CD14-positive monocyte (primary cell): ENCODE measurements around the gene ZDHHC24. TPM values are rescaled to one million over a fixed set of nuclear protein-coding genes. Genes with fewer than 3 reads are reported as not detected.

Experiments
- DNase-seq, 3 donors: peaks; one replicate each; pipeline ENCODE4 v3.0.0-alpha.2; 2011 to 2022
- H2AFZ ChIP-seq: 2 replicates; pipeline ENCODE4 v1.6.0; 2012; ENCODE audit warnings: mild to moderate bottlenecking, low read depth, low read length, inconsistent platforms; ENCODE audit not compliant: insufficient read depth, poor library complexity, severe bottlenecking
- H3K27ac ChIP-seq, 2 donors: 1 replicate in 1 of 2; 2 replicates in 1 of 2; pipeline ENCODE4 v1.5.1; 2012 to 2013; ENCODE audit warnings: low read length in 2 of 2, control low read depth in 1 of 2, inconsistent platforms in 1 of 2, low read depth in 1 of 2, mild to moderate bottlenecking in 1 of 2
- H3K27me3 ChIP-seq, 2 donors: one replicate each; pipeline versions ENCODE4 v1.6.0 to v1.6.1; 2011 to 2013; ENCODE audit warnings: low read length in 2 of 2; ENCODE audit not compliant: control insufficient read depth in 2 of 2, insufficient read depth in 2 of 2
- H3K36me3 ChIP-seq, 2 donors: replicated peaks in 1 of 2; 1 replicate in 1 of 2; 2 replicates in 1 of 2; pipeline versions ENCODE4 v1.5.1 to v1.6.1; 2012 to 2013; ENCODE audit warnings: low read length in 2 of 2, control low read depth in 1 of 2, inconsistent platforms in 1 of 2, mild to moderate bottlenecking in 1 of 2; ENCODE audit not compliant: insufficient read depth in 2 of 2, control insufficient read depth in 1 of 2
- H3K4me1 ChIP-seq, 2 donors: 1 replicate in 1 of 2; 2 replicates in 1 of 2; pipeline versions ENCODE4 v1.5.1 to v1.6.1; 2012 to 2013; ENCODE audit warnings: low read length in 2 of 2, control low read depth in 1 of 2, inconsistent platforms in 1 of 2, mild to moderate bottlenecking in 1 of 2, moderate library complexity in 1 of 2; ENCODE audit not compliant: insufficient read depth in 2 of 2, control insufficient read depth in 1 of 2
- H3K4me2 ChIP-seq: replicated peaks from 2 replicates; pipeline ENCODE3; 2012; ENCODE audit warnings: low read length, moderate library complexity, mild to moderate bottlenecking; ENCODE audit not compliant: poor library complexity, severe bottlenecking; ENCODE audit errors: extremely low read depth
- H3K4me3 ChIP-seq, 3 experiments: fragments of 200-600 bp in 1 of 3; sonication (generic) in 1 of 3; replicated peaks in 1 of 3; 1 replicate in 2 of 3; 2 replicates in 1 of 3; pipeline ENCODE4 v1.5.1; 2011 to 2013; ENCODE audit warnings: low read length in 3 of 3, mild to moderate bottlenecking in 3 of 3, control low read depth in 2 of 3, low read depth in 2 of 3, inconsistent platforms in 1 of 3, moderate library complexity in 1 of 3
- H3K79me2 ChIP-seq: 2 replicates; pipeline ENCODE4 v1.6.0; 2012; ENCODE audit warnings: mild to moderate bottlenecking, control low read depth, inconsistent platforms, low read length, moderate library complexity; ENCODE audit not compliant: insufficient read depth
- H3K9ac ChIP-seq: 2 replicates; pipeline ENCODE4 v1.6.0; 2017; ENCODE audit warnings: low read length, mild to moderate bottlenecking; ENCODE audit not compliant: insufficient read depth, poor library complexity, severe bottlenecking
- H3K9me3 ChIP-seq, 2 donors: replicated peaks in 1 of 2; 1 replicate in 1 of 2; 2 replicates in 1 of 2; pipeline versions ENCODE4 v1.5.1 to v1.6.1; 2012 to 2013; ENCODE audit warnings: low read length in 2 of 2, control low read depth in 1 of 2; ENCODE audit not compliant: control insufficient read depth in 1 of 2, insufficient read depth in 1 of 2
- H4K20me1 ChIP-seq: 2 replicates; pipeline ENCODE4 v1.6.0; 2012; ENCODE audit warnings: mild to moderate bottlenecking, low read length, control low read depth, moderate library complexity; ENCODE audit not compliant: insufficient read depth
- H3K27ac Mint-ChIP-seq, 7 donors: one replicate each; pipeline ENCODE4 v1.8.0; 2020; ENCODE audit warnings: mild to moderate bottlenecking in 7 of 7, mixed read lengths in 7 of 7, moderate library complexity in 6 of 7, inconsistent platforms in 2 of 7
- H3K27me3 Mint-ChIP-seq, 3 donors: one replicate each; pipeline ENCODE4 v1.8.0; 2021 to 2022; ENCODE audit warnings: low read depth in 3 of 3, mild to moderate bottlenecking in 3 of 3, mixed read lengths in 3 of 3, moderate library complexity in 3 of 3, inconsistent platforms in 1 of 3
- H3K36me3 Mint-ChIP-seq, 2 donors: one replicate each; pipeline ENCODE4 v1.8.0; 2020; ENCODE audit warnings: mixed read lengths in 2 of 2, inconsistent platforms in 1 of 2, mild to moderate bottlenecking in 1 of 2
- H3K4me1 Mint-ChIP-seq: one replicate; pipeline ENCODE4 v1.8.0; 2020; ENCODE audit warnings: mild to moderate bottlenecking, mixed read lengths
- H3K4me3 Mint-ChIP-seq, 2 donors: one replicate each; pipeline ENCODE4 v1.8.0; 2020; ENCODE audit warnings: mild to moderate bottlenecking in 2 of 2, mixed read lengths in 2 of 2, moderate library complexity in 1 of 2
- H3K9me3 Mint-ChIP-seq, 7 donors: one replicate each; pipeline ENCODE4 v1.8.0; 2020 to 2022; ENCODE audit warnings: mixed read lengths in 7 of 7, mild to moderate bottlenecking in 6 of 7, moderate library complexity in 6 of 7, inconsistent platforms in 2 of 7
- WGBS: methylation state at CpG from one replicate; pipeline ENCODE4 v1.1.5; 2013; ENCODE audit warnings: missing lambda C conversion rate; ENCODE audit not compliant: insufficient coverage; 5-methylcytosine and 5-hydroxymethylcytosine counted together
- intact Hi-C, 2 donors: fragments of 100-400 bp; cut with micrococcal nuclease; formaldehyde crosslinking; loops; one replicate each; pipeline versions ENCODE4 v1.15.0 to v1.15.1; 2023
- polyA plus RNA-seq, 3 donors: library from polyadenylated mRNA; depleted of rRNA in 1 of 3; unstranded in 2 of 3; stranded (reverse) in 1 of 3; fragments of 300-500 nt in 2 of 3; fragments of >200 nt in 1 of 3; fragmentation: Illumina TruSeq in 2 of 3; gene quantifications; 1 replicate in 2 of 3; 2 replicates in 1 of 3; pipeline ENCODE4 v1.2.3, GENCODE V29; 2012 to 2021
- TF ChIP-seq, protein P1 (sequence below): fragments of 200-600 bp; IDR thresholded peaks from one replicate; pipeline ENCODE4 v1.8.0; 2022; ENCODE audit warnings: antibody characterized with exemption, mild to moderate bottlenecking

ZDHHC24 gene
- polyA plus RNA-seq, 3 donors = 10.9 to 14.0 (median 11.9) TPM

- Mint-ChIP-seq H3K27me3 (peaks cover 0 to 3% (median 0%) of the 10 kb centered on the region in 3 donors), H3K36me3 (peaks cover 42 to 64% of the 10 kb centered on the region in 2 donors), H3K27ac (no peak overlapping the region), H3K4me1 (peaks cover 8% of the 10 kb centered on the region), H3K9me3 (no peaks in the 10 kb centered on the region), H3K4me3 (no peak overlapping the region)
- Histone ChIP-seq H3K9ac (no peak overlapping the region), H3K36me3 (peaks cover 9 to 49% of the 10 kb centered on the region in 2 donors), H3K27ac (no peak overlapping the region), H3K4me1 (peaks cover 2 to 3% of the 10 kb centered on the region in 2 donors), H3K4me2 (no peak overlapping the region), H2AFZ (no peak overlapping the region), H3K79me2 (no peaks in the 10 kb centered on the region), H3K27me3 (no peaks in the 10 kb centered on the region), H3K4me3 (no peak overlapping the region), H3K9me3 (no peaks in the 10 kb centered on the region), H4K20me1 (peaks cover 19% of the 10 kb centered on the region)
- 93% methylated on average over 4 of the region's 11 CpGs for WGBS
- TF ChIP-seq, protein P1, sequence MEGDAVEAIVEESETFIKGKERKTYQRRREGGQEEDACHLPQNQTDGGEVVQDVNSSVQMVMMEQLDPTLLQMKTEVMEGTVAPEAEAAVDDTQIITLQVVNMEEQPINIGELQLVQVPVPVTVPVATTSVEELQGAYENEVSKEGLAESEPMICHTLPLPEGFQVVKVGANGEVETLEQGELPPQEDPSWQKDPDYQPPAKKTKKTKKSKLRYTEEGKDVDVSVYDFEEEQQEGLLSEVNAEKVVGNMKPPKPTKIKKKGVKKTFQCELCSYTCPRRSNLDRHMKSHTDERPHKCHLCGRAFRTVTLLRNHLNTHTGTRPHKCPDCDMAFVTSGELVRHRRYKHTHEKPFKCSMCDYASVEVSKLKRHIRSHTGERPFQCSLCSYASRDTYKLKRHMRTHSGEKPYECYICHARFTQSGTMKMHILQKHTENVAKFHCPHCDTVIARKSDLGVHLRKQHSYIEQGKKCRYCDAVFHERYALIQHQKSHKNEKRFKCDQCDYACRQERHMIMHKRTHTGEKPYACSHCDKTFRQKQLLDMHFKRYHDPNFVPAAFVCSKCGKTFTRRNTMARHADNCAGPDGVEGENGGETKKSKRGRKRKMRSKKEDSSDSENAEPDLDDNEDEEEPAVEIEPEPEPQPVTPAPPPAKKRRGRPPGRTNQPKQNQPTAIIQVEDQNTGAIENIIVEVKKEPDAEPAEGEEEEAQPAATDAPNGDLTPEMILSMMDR = no peak
- no peak for DNase-seq
- intact Hi-C loops = no loop called here
These were observed 72.7 kb downstream of the ZDHHC24 start for GRCh38 chr11:66473167-66473566.

DNA sequence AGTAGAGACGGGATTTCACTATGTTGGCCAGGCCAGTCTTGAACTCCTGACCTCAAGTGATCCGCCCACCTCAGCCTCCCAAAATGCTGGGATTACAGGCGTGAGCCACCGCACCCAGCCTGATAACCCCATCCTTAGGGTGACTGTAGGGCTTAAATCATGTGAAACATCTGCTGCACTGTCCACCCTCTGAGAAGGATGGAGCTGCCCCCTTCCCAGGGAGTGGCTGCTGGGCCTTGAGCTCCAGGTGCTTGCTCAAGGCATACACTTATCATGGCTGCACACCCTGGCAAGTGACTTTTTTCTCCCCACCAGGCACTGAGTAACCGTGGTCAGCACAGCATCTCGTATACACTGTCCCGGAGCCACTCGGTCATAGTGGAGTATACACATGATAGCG, 73.8 kb downstream of the ZDHHC24 start:
- H3K9me3 Mint-ChIP-seq = no peaks in the 10 kb centered on the region
- WGBS = 95% methylated on average over 5 of the region's 9 CpGs

More for the DNA sequence above, 73.8 kb downstream of the ZDHHC24 start:
- Mint-ChIP-seq H3K4me3 (no peak overlapping the region), H3K27me3 (peaks cover 0 to 3% (median 0%) of the 10 kb centered on the region in 3 donors), H3K4me1 (peaks cover 17% of the 10 kb centered on the region), H3K36me3 (peaks cover 42 to 65% of the 10 kb centered on the region in 2 donors), H3K27ac (no peak overlapping the region)
- no peaks in the 10 kb centered on the region for H3K79me2 ChIP-seq
- DNase-seq = no peak
- intact Hi-C loops = no loop called here
- H3K4me1 ChIP-seq = peaks cover 12 to 14% of the 10 kb centered on the region in 2 donors
- H4K20me1 ChIP-seq = peaks cover 27% of the 10 kb centered on the region
- peaks cover 9 to 49% of the 10 kb centered on the region in 2 donors for H3K36me3 ChIP-seq
- H3K9me3 ChIP-seq = no peaks in the 10 kb centered on the region
- H3K4me2 ChIP-seq = no peak overlapping the region
- H3K27ac ChIP-seq = no peak overlapping the region
- no peaks in the 10 kb centered on the region for H3K27me3 ChIP-seq
- H2AFZ ChIP-seq = no peak overlapping the region
- no peak overlapping the region for H3K9ac ChIP-seq
- no peak overlapping the region for H3K4me3 ChIP-seq
- TF ChIP-seq, protein P1 = no peak
